COLO829 (cell line): ENCODE results near the gene ADAM10.
"Not testable (repeated sequence)": the region's sequence is repeated elsewhere in the genome, so short reads cannot be mapped to it uniquely, and the experiment has no call there.

Experiments
- DNase-seq: peaks from one replicate; pipeline ENCODE4 v3.0.0; 2012; ENCODE audit warnings: low spot score

The ADAM10 gene

GRCh38 chr15:58676766-58677165 lies 72.7 kb downstream of the ADAM10 start:
- no peak for DNase-seq

GRCh38 chr15:58671186-58671585 lies 78.3 kb downstream of the ADAM10 start:
- no peak for DNase-seq

GRCh38 chr15:58669108-58669507 lies 80.4 kb downstream of the ADAM10 start:
- no peak for DNase-seq

- peak; percentile 28 for DNase-seq
Observed at GRCh38 chr15:58666957-58667356, 82.5 kb downstream of the ADAM10 start.

- DNase-seq, result no peak
Observed at GRCh38 chr15:58665672-58666071, 83.8 kb downstream of the ADAM10 start.

GRCh38 chr15:58650102-58650501 lies 99.4 kb downstream of the ADAM10 start:
- DNase-seq, result no peak

- no peak for DNase-seq
Observed at GRCh38 chr15:58649175-58649574, 100.3 kb downstream of the ADAM10 start.

GRCh38 chr15:58643996-58644395 lies 105.5 kb downstream of the ADAM10 start:
- DNase-seq, result no peak

GRCh38 chr15:58641660-58642059 lies 107.8 kb downstream of the ADAM10 start:
- DNase-seq, result no peak

GRCh38 chr15:58639992-58640391 lies 109.5 kb downstream of the ADAM10 start:
- DNase-seq, result no peak

GRCh38 chr15:58639002-58639756 lies 110.3 kb downstream of the ADAM10 start:
- DNase-seq, result no peak

GRCh38 chr15:58632789-58633188 lies 116.7 kb downstream of the ADAM10 start:
- no peak for DNase-seq

- DNase-seq, result no peak
Observed at GRCh38 chr15:58631319-58631718, 118.2 kb downstream of the ADAM10 start.

GRCh38 chr15:58629625-58630024 lies 119.9 kb downstream of the ADAM10 start:
- DNase-seq, result no peak

GRCh38 chr15:58628206-58628947 lies 121.1 kb downstream of the ADAM10 start:
- no peak for DNase-seq

- DNase-seq, result no peak
Observed at GRCh38 chr15:58627701-58628100, 121.8 kb downstream of the ADAM10 start.

GRCh38 chr15:58627046-58627445 lies 122.5 kb downstream of the ADAM10 start:
- no peak for DNase-seq

GRCh38 chr15:58626378-58626777 lies 123.1 kb downstream of the ADAM10 start:
- no peak for DNase-seq

- no peak for DNase-seq
Observed at GRCh38 chr15:58622877-58623276, 126.6 kb downstream of the ADAM10 start.

GRCh38 chr15:58620268-58620667 lies 129.2 kb downstream of the ADAM10 start:
- not testable (repeated sequence) for DNase-seq

- DNase-seq, result no peak
Observed at GRCh38 chr15:58616171-58616570, 133.3 kb downstream of the ADAM10 start.

GRCh38 chr15:58611731-58612676 lies 137.5 kb downstream of the ADAM10 start:
- no peak for DNase-seq
